PFSK-1 (cell line): ENCODE results near the gene IRF2.

Source experiments
- FOXP2 ChIP-seq: optimal IDR thresholded peaks from 2 replicates; pipeline ENCODE3; 2011; ENCODE audit warnings: borderline replicate concordance, control low read depth, inconsistent platforms; ENCODE audit not compliant: insufficient read depth; ENCODE audit errors: extremely low read length, extremely low read depth
- POLR2AphosphoS5 ChIP-seq: IDR thresholded peaks from 2 replicates; pipeline ENCODE4 v1.6.1; 2012; ENCODE audit warnings: low read depth, mild to moderate bottlenecking, control low read depth, low read length, moderate library complexity
- SIN3A ChIP-seq: IDR thresholded peaks from 2 replicates; pipeline ENCODE4 v1.6.1; 2012; ENCODE audit warnings: mild to moderate bottlenecking, low read length, moderate library complexity, borderline replicate concordance; ENCODE audit not compliant: insufficient read depth
- TAF1 ChIP-seq: IDR thresholded peaks from 2 replicates; pipeline ENCODE4 v1.6.1; 2012; ENCODE audit warnings: low read length, control low read depth, borderline replicate concordance; ENCODE audit not compliant: insufficient read depth
- TF ChIP-seq, protein P1 (sequence below), 2 experiments: IDR thresholded peaks; 2 replicates each; pipeline versions ENCODE4 v1.6.1 to v1.8.0; 2011 to 2012; ENCODE audit warnings: low read depth in 2 of 2, low read length in 2 of 2, control low read depth in 1 of 2, inconsistent platforms in 1 of 2, mild to moderate bottlenecking in 1 of 2, moderate library complexity in 1 of 2; ENCODE audit not compliant: insufficient read depth in 1 of 2

DNA sequence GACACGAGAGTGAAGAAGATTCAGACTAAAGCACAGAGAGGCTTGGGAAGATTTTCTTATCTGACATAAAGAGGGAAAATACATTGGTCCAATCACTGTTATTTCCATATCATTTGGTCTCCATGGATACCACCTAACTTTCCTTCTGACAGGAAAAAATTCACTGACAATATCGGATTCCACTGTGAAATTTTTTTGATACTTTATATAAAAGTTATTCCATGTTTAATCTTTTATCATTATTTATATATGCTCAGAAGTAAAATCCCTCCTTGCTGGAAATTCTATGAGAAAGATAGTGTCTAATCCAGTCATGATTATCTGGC, 3.6 kb downstream of the IRF2 start:
- TF ChIP-seq, protein P1, sequence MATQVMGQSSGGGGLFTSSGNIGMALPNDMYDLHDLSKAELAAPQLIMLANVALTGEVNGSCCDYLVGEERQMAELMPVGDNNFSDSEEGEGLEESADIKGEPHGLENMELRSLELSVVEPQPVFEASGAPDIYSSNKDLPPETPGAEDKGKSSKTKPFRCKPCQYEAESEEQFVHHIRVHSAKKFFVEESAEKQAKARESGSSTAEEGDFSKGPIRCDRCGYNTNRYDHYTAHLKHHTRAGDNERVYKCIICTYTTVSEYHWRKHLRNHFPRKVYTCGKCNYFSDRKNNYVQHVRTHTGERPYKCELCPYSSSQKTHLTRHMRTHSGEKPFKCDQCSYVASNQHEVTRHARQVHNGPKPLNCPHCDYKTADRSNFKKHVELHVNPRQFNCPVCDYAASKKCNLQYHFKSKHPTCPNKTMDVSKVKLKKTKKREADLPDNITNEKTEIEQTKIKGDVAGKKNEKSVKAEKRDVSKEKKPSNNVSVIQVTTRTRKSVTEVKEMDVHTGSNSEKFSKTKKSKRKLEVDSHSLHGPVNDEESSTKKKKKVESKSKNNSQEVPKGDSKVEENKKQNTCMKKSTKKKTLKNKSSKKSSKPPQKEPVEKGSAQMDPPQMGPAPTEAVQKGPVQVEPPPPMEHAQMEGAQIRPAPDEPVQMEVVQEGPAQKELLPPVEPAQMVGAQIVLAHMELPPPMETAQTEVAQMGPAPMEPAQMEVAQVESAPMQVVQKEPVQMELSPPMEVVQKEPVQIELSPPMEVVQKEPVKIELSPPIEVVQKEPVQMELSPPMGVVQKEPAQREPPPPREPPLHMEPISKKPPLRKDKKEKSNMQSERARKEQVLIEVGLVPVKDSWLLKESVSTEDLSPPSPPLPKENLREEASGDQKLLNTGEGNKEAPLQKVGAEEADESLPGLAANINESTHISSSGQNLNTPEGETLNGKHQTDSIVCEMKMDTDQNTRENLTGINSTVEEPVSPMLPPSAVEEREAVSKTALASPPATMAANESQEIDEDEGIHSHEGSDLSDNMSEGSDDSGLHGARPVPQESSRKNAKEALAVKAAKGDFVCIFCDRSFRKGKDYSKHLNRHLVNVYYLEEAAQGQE (IDR thresholded peaks at IDR 0.05; ENCODE audit: insufficient read depth in 1 of 2, low read depth in 2 of 2, low read length in 2 of 2) = no peak
- TF ChIP-seq SIN3A = no peak
- TF ChIP-seq POLR2AphosphoS5 = no peak
- TF ChIP-seq TAF1 = no peak
- no peak for TF ChIP-seq FOXP2
